B cell (primary cell): ENCODE measurements around the gene ATF6B. TPM values are rescaled to one million over a fixed set of nuclear protein-coding genes. Genes with fewer than 3 reads are reported as not detected.

ENCODE experiments used
- ATAC-seq: fragments of 200-7000 bp; cut with Tn5 transposase; one replicate; pipeline ENCODE4 v1.10.0; 2021; ENCODE audit warnings: low read depth, mild to moderate bottlenecking, moderate number of reproducible peaks, moderate library complexity
- CTCF ChIA-PET: fragments of 350-600 bp; sonication (Branson Sonifier 250); formaldehyde crosslinking; loops from one replicate; lab custom pipeline; 2021; ENCODE audit warnings: antibody characterized with exemption, inconsistent platforms; lab: Charles Lee
- POLR2A ChIA-PET: fragments of 350-600 bp; sonication (Branson Sonifier 250); formaldehyde crosslinking; loops from one replicate; lab custom pipeline; 2021; ENCODE audit warnings: antibody characterized with exemption; lab: Charles Lee
- DNase-seq: peaks from one replicate; pipeline ENCODE4 v3.0.0; 2013
- H2AFZ ChIP-seq: 2 replicates; pipeline ENCODE4 v1.6.1; 2012; ENCODE audit warnings: mild to moderate bottlenecking, low read depth, low read length; ENCODE audit not compliant: insufficient read depth, poor library complexity, severe bottlenecking
- H3K27ac ChIP-seq, 2 donors: 1 replicate in 1 of 2; 2 replicates in 1 of 2; pipeline ENCODE4 v1.5.1; 2012 to 2013; ENCODE audit warnings: low read length in 2 of 2, mild to moderate bottlenecking in 2 of 2, moderate library complexity in 1 of 2
- H3K27me3 ChIP-seq, 4 experiments: fragments of 200-600 bp in 1 of 4; sonication (generic) in 1 of 4; replicated peaks in 1 of 4; 1 replicate in 2 of 4; 2 replicates in 2 of 4; pipeline versions ENCODE4 v1.6.1 to v1.7.0; 2013 to 2016; ENCODE audit warnings: low read length in 3 of 4, mild to moderate bottlenecking in 2 of 4, mixed read lengths in 1 of 4, moderate library complexity in 1 of 4; ENCODE audit not compliant: insufficient read depth in 4 of 4, control insufficient read depth in 3 of 4; ENCODE audit errors: control extremely low read depth in 1 of 4
- H3K36me3 ChIP-seq, 2 experiments: replicated peaks in 1 of 2; 1 replicate in 1 of 2; 2 replicates in 1 of 2; pipeline versions ENCODE4 v1.6.1 to v1.7.1; 2013; ENCODE audit warnings: low read length in 1 of 2; ENCODE audit not compliant: insufficient read depth in 2 of 2, control insufficient read depth in 1 of 2; ENCODE audit errors: control extremely low read depth in 1 of 2, extremely low read depth in 1 of 2
- H3K4me1 ChIP-seq, 2 donors: fragments of 200-600 bp in 1 of 2; sonication (generic) in 1 of 2; 1 replicate in 1 of 2; 2 replicates in 1 of 2; pipeline versions ENCODE4 v1.5.1 to v1.6.1; 2013 to 2017; ENCODE audit warnings: low read length in 2 of 2; ENCODE audit not compliant: control insufficient read depth in 2 of 2, insufficient read depth in 2 of 2
- H3K4me2 ChIP-seq: replicated peaks from 2 replicates; pipeline ENCODE3; 2012; ENCODE audit warnings: mild to moderate bottlenecking, low read depth, low read length; ENCODE audit not compliant: poor library complexity, severe bottlenecking
- H3K4me3 ChIP-seq, 5 experiments: fragments of 200-600 bp in 1 of 5; sonication (generic) in 1 of 5; 1 replicate in 3 of 5; 2 replicates in 2 of 5; pipeline versions ENCODE4 v1.5.1 to v1.7.0; 2011 to 2016; ENCODE audit warnings: low read length in 4 of 5, mild to moderate bottlenecking in 4 of 5, low read depth in 2 of 5, control low read depth in 1 of 5, moderate library complexity in 1 of 5; ENCODE audit not compliant: insufficient read depth in 1 of 5; ENCODE audit errors: control extremely low read depth in 1 of 5, extremely low read depth in 1 of 5
- H3K79me2 ChIP-seq: fragments of 200-600 bp; sonication (generic); one replicate; pipeline ENCODE4 v1.6.0; 2016; ENCODE audit warnings: low read length; ENCODE audit not compliant: control insufficient read depth, insufficient read depth
- H3K9ac ChIP-seq: fragments of 200-600 bp; sonication (generic); 2 replicates; pipeline ENCODE4 v1.6.1; 2017; ENCODE audit warnings: mild to moderate bottlenecking, low read length, moderate library complexity
- H3K9me3 ChIP-seq, 3 donors: one replicate each; pipeline versions ENCODE4 v1.6.1 to v1.7.1; 2013; ENCODE audit warnings: low read length in 2 of 3; ENCODE audit not compliant: control insufficient read depth in 2 of 3, insufficient read depth in 1 of 3; ENCODE audit errors: control extremely low read depth in 1 of 3
- H4K20me1 ChIP-seq: 2 replicates; pipeline ENCODE4 v1.6.0; 2012; ENCODE audit warnings: mild to moderate bottlenecking, low read length; ENCODE audit not compliant: insufficient read depth, control insufficient read depth, poor library complexity, severe bottlenecking
- H3K27ac Mint-ChIP-seq: one replicate; pipeline ENCODE4 v1.8.0; 2021; ENCODE audit warnings: mixed read lengths
- H3K27me3 Mint-ChIP-seq: one replicate; pipeline ENCODE4 v1.8.0; 2021; ENCODE audit warnings: mixed read lengths
- H3K4me1 Mint-ChIP-seq: one replicate; pipeline ENCODE4 v1.8.0; 2021; ENCODE audit warnings: mixed read lengths
- H3K4me3 Mint-ChIP-seq: one replicate; pipeline ENCODE4 v1.8.0; 2021; ENCODE audit warnings: mixed read lengths
- H3K9me3 Mint-ChIP-seq: one replicate; pipeline ENCODE4 v1.8.0; 2022; ENCODE audit warnings: mixed read lengths; ENCODE audit not compliant: insufficient read depth
- CTCF ChIP-seq: fragments of 200-600 bp; IDR thresholded peaks from one replicate; pipeline ENCODE4 v1.8.0; 2022; ENCODE audit warnings: antibody characterized with exemption, mild to moderate bottlenecking
- EZH2 ChIP-seq: IDR thresholded peaks from 2 replicates; pipeline ENCODE4 v1.6.1; 2012; ENCODE audit warnings: borderline replicate concordance, low read depth, mild to moderate bottlenecking, moderate library complexity, low read length; ENCODE audit not compliant: insufficient read depth, poor library complexity, severe bottlenecking
- WGBS: methylation state at CpG from one replicate; pipeline ENCODE4 v1.1.5; 2013; ENCODE audit warnings: missing lambda C conversion rate; ENCODE audit not compliant: insufficient coverage; 5-methylcytosine and 5-hydroxymethylcytosine counted together
- intact Hi-C: fragments of 100-400 bp; cut with micrococcal nuclease; formaldehyde crosslinking; loops from one replicate; pipeline ENCODE4 v1.10.0; 2022
- polyA plus RNA-seq: library from polyadenylated mRNA; depleted of rRNA; stranded (reverse); fragments of >200 nt; gene quantifications from 2 replicates; pipeline ENCODE4 v1.2.3, GENCODE V29; 2012
- total RNA-seq, 2 donors: library from RNA; stranded (reverse); fragments of 120-200 nt in 1 of 2; gene quantifications; 1 replicate in 1 of 2; 2 replicates in 1 of 2; pipeline versions ENCODE4 v1.2.3 to v1.2.4, GENCODE V29; 2013 to 2022

Gene ATF6B
- total and polyA plus RNA-seq, 2 donors (not counting 1 experiment from before 2014, with no cell fraction given), result 180 to 201 TPM

- CTCF ChIA-PET, result no interaction called here
Measured at GRCh38 chr6:32137454-32137853, 9.4 kb upstream of the ATF6B start.

DNA sequence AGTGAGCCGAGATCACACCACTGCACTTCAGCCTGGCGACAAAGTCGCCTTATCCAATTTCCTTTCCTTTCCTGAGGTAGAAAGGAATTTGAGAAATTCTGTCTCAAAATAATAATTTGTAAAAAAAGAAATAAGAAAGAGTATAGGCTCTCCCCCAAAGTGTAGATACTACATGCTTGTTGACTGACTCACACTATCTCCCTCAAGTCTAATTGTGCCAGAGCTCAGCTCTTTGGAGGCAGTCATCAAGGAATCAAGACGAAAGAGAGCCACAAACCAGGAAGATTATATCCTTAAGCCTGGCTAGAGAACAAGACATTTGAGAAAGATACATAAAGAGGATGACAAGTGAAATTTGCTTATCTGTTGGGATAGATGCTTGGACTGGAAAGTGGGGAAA is 5.7 kb upstream of the ATF6B start:
- Histone ChIP-seq H3K27ac (no peak overlapping the region), H4K20me1 (no peaks in the 10 kb centered on the region), H3K9ac (no peak overlapping the region), H3K27me3 (no peaks in the 10 kb centered on the region), H3K9me3 (no peaks in the 10 kb centered on the region), H2AFZ (no peak overlapping the region), H3K79me2 (peaks cover 5% of the 10 kb centered on the region), H3K36me3 (no peaks in the 10 kb centered on the region), H3K4me1 (peaks cover 10 to 18% of the 10 kb centered on the region in 2 donors), H3K4me2 (no peak overlapping the region), H3K4me3 (no peak overlapping the region)
- TF ChIP-seq CTCF (no peak), EZH2 (no peak)
- no peak overlapping the region for H3K4me3 Mint-ChIP-seq
- H3K27me3 Mint-ChIP-seq, result peaks cover 7% of the 10 kb centered on the region
- ATAC-seq (no peak), DNase-seq (no peak)
- ChIA-PET POLR2A (no interaction called here), CTCF (interaction anchor here (0.8 kb wide), 1 partner anchor 174 kb away, joined by 3 read pairs; no protein-coding TSS in a partner anchor)
- 100% methylated on average over 1 of the region's 4 CpGs for WGBS
- H3K4me1 Mint-ChIP-seq, result peaks cover 14% of the 10 kb centered on the region
- H3K27ac Mint-ChIP-seq, result no peak overlapping the region
- intact Hi-C loops, result no loop called here
- no peaks in the 10 kb centered on the region for H3K9me3 Mint-ChIP-seq

More at GRCh38 chr6:32137454-32137853, 9.4 kb upstream of the ATF6B start:
- Histone ChIP-seq H4K20me1 (no peaks in the 10 kb centered on the region), H3K79me2 (no peaks in the 10 kb centered on the region), H3K4me3 (no peak overlapping the region), H3K4me2 (no peak overlapping the region), H3K27me3 (peaks cover 0 to 5% (median 2%) of the 10 kb centered on the region in 4 experiments), H3K4me1 (no peaks in the 10 kb centered on the region), H3K36me3 (no peaks in the 10 kb centered on the region), H3K9me3 (no peaks in the 10 kb centered on the region), H3K9ac (no peak overlapping the region), H2AFZ (no peak overlapping the region), H3K27ac (no peak overlapping the region)
- DNase-seq (no peak), ATAC-seq (no peak)
- Mint-ChIP-seq H3K9me3 (no peaks in the 10 kb centered on the region), H3K27me3 (peaks cover 20% of the 10 kb centered on the region), H3K4me3 (no peak overlapping the region), H3K4me1 (no peaks in the 10 kb centered on the region), H3K27ac (no peak overlapping the region)
- POLR2A ChIA-PET, result no interaction called here
- TF ChIP-seq EZH2, result no peak
- intact Hi-C loops, result no loop called here
